ENCODE measurements around the gene TOP3A. TPM values are rescaled to one million over a fixed set of nuclear protein-coding genes. Genes with fewer than 3 reads are reported as not detected.

TOP3A gene
- total and polyA plus RNA-seq, 2 donors (not counting 1 experiment from before 2014, with no cell fraction given), result 13.4 to 55.8 TPM

DNA sequence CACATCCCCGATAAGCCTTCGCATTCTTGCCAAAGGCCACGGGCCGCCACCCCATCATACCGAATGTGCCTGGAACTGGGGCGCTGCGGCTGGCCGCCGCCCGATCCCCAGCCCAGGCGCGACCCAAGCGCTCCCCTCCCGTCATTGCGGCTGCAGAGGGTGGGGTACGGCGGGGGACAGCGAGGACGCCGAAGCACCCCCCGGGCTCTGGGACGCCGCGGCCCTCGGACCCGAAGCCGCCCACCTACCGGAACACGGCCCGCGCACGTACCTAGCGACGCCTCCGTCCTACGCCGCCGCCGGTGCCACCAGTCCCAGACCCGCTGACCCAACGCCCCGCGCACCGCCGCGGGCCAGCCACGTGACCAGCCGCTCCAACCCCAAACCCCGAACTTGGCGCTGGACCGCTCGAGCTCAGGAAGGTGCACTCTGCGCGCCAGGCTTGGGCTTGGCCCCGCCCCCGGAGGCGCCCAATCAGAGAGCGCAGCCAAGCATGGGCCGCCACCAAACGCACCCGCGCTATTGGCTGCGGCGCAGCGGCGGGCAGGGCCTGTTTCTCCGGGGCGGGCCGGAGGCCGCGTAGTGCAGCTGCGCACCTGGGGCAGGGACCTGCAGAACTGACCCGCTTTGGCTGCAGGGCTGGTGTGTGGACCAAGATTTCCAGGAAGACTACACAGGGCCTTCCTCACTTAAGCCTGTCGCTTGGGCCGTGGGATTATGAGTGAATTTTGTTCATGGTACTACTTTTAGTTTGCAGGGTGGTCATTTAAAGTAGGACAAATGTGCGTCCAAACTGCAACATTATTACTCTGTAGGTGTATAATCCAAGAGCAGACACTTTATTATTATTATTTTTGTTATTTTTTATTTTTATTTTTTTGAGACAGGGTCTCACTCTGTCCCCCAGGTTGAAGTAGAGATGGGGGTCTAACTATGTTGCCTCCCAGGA is 48.6 kb upstream of the TOP3A start, which contains the start of gene SHMT1:
Gene SHMT1 (minus strand): TSS at position 450 of the 949 bp plus-strand sequence. CDS start 7,569 bp downstream, outside the sequence.
- peak; percentile 100 for ATAC-seq (ENCODE audit: low read depth)
- Mint-ChIP-seq H3K9me3 (ENCODE audit: insufficient read depth) (no peaks in the 10 kb centered on the region), H3K27ac (peak within 1 kb of the TSS; percentile 89), H3K4me1 (peaks cover 14% of the 10 kb centered on the region), H3K4me3 (peak within 1 kb of the TSS; percentile 95), H3K27me3 (no peaks in the 10 kb centered on the region)
- peaks cover 5% of the 10 kb centered on the region for H3K79me2 ChIP-seq (ENCODE audit: control insufficient read depth, insufficient read depth, low read length)
- WGBS (ENCODE audit: insufficient coverage), result under 1% methylated on average over 72 of the region's 76 CpGs
- intact Hi-C loops (cut with micrococcal nuclease), result loop anchor here (1.0 kb wide), 2 partner anchors 48 to 105 kb away; partner anchors contain the start of genes FLII and SMCR8
- no peaks in the 10 kb centered on the region for H4K20me1 ChIP-seq (ENCODE audit: control insufficient read depth, insufficient read depth, low read length, poor library complexity, severe bottlenecking)
- peak; percentile 91 for DNase-seq
- H3K27me3 ChIP-seq (replicated peaks in 1 of 4; ENCODE audit: control extremely low read depth in 1 of 4, control insufficient read depth in 3 of 4, insufficient read depth in 4 of 4, low read length in 3 of 4), result no peaks in the 10 kb centered on the region
- POLR2A ChIA-PET, result interaction anchor here (1.1 kb wide), 1 partner anchor 49 kb away, joined by 3 read pairs; the partner anchor contains the start of gene TOP3A
- TF ChIP-seq, protein P1, sequence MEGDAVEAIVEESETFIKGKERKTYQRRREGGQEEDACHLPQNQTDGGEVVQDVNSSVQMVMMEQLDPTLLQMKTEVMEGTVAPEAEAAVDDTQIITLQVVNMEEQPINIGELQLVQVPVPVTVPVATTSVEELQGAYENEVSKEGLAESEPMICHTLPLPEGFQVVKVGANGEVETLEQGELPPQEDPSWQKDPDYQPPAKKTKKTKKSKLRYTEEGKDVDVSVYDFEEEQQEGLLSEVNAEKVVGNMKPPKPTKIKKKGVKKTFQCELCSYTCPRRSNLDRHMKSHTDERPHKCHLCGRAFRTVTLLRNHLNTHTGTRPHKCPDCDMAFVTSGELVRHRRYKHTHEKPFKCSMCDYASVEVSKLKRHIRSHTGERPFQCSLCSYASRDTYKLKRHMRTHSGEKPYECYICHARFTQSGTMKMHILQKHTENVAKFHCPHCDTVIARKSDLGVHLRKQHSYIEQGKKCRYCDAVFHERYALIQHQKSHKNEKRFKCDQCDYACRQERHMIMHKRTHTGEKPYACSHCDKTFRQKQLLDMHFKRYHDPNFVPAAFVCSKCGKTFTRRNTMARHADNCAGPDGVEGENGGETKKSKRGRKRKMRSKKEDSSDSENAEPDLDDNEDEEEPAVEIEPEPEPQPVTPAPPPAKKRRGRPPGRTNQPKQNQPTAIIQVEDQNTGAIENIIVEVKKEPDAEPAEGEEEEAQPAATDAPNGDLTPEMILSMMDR (IDR thresholded peaks at IDR 0.05), result no peak
- TF ChIP-seq EZH2 (IDR thresholded peaks at IDR 0.05; ENCODE audit: borderline replicate concordance, insufficient read depth, low read depth, low read length, poor library complexity, severe bottlenecking), result no peak
- no peaks in the 10 kb centered on the region for H3K9me3 ChIP-seq (ENCODE audit: control extremely low read depth in 1 of 3, control insufficient read depth in 2 of 3, insufficient read depth in 1 of 3, low read length in 2 of 3)
- peak within 1 kb of the TSS in 1 of 2 donors; percentile 32 for H3K27ac ChIP-seq (ENCODE audit: low read length in 2 of 2)
- peak within 1 kb of the TSS; percentile 94 for H3K4me2 ChIP-seq (replicated peaks; ENCODE audit: low read depth, low read length, poor library complexity, severe bottlenecking)
- H3K9ac ChIP-seq (ENCODE audit: low read length), result peak within 1 kb of the TSS; percentile 94
- H2AFZ ChIP-seq (ENCODE audit: insufficient read depth, low read depth, low read length, poor library complexity, severe bottlenecking), result peak within 1 kb of the TSS; percentile 98
- peaks cover 5 to 14% of the 10 kb centered on the region in 2 donors for H3K4me1 ChIP-seq (ENCODE audit: control insufficient read depth in 2 of 2, insufficient read depth in 2 of 2, low read length in 2 of 2)
- peak within 1 kb of the TSS; percentile 47 to 89 (median 66) for H3K4me3 ChIP-seq (ENCODE audit: control extremely low read depth in 1 of 5, extremely low read depth in 1 of 5, insufficient read depth in 1 of 5, low read depth in 2 of 5, low read length in 4 of 5)
- no peaks in the 10 kb centered on the region for H3K36me3 ChIP-seq (replicated peaks in 1 of 2; ENCODE audit: control extremely low read depth in 1 of 2, control insufficient read depth in 1 of 2, extremely low read depth in 1 of 2, insufficient read depth in 2 of 2, low read length in 1 of 2)
- CTCF ChIA-PET, result interaction anchor here (0.8 kb wide), 1 partner anchor 115 kb away, joined by 3 read pairs; no protein-coding TSS in a partner anchor
